Omental fat pad (tissue), 4 donors: ENCODE results near the gene HOXD8. TPM values are rescaled to one million over a fixed set of nuclear protein-coding genes. Genes with fewer than 3 reads are reported as not detected.

Experiments
- ATAC-seq: fragments of 150-250 bp; one replicate; pipeline ENCODE4 v1.9.1; 2016; ENCODE audit warnings: mild to moderate bottlenecking, moderate library complexity; ENCODE audit not compliant: low FRiP score
- DNase-seq: peaks from one replicate; pipeline ENCODE4 v3.0.0-alpha.2; 2019; ENCODE audit warnings: low spot score
- CTCF ChIP-seq, 3 donors: fragments of 450-650 bp; IDR thresholded peaks; one replicate each; pipeline ENCODE4 v1.5.1; 2016 to 2017; ENCODE audit warnings: antibody characterized with exemption in 3 of 3, mild to moderate bottlenecking in 3 of 3, moderate library complexity in 2 of 3
- total RNA-seq, 4 donors: library from RNA; depleted of rRNA; stranded (reverse); fragments of >200 nt; gene quantifications; one replicate each; pipeline ENCODE4 v1.1.0, GENCODE V29; 2016

Gene HOXD8
- total RNA-seq, 4 donors from 2014 or later, result 3.7 to 24.6 (median 7.6) TPM

- ATAC-seq, result no peak
- no peak for DNase-seq
- TF ChIP-seq CTCF (IDR thresholded peaks at IDR 0.05), result no peak
Measured at GRCh38 chr2:176164611-176165369, 35.3 kb downstream of the HOXD8 start.

DNA sequence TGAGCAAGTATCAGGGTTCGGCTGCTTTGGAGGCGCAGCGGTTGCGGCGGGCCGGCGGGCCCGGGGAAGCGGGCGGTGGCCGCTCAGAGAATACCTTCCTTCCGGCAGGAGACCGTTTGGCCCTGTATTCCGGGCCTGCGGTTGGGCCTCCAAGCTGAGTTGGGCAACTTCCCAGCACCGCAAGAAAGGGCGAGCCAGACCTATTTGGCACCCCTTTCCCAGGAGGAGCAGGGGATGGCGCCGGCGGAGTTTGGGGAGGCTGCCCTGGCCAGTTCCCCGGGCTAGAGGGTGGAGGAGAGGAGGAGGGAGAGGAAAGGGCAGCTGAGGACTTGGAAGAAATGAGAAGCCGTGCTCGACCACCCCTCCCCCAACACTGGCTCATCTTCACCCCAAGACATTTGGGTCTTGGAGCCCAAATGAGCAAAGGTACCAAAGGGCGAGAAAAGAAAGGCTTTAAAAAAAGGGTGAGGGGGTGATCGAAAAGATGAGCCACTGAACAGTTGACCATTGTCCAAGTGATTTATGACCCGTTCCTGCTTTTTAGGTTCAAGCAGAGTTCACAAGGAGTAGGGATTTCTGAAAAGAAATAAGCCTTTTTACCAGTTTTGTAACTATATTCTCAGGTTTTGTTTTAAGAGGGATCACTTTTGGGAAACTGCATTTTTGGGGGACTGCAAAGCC, 36.0 kb downstream of the HOXD8 start:
- TF ChIP-seq CTCF (IDR thresholded peaks at IDR 0.05), result no peak
- no peak for ATAC-seq
- DNase-seq, result no peak

DNA sequence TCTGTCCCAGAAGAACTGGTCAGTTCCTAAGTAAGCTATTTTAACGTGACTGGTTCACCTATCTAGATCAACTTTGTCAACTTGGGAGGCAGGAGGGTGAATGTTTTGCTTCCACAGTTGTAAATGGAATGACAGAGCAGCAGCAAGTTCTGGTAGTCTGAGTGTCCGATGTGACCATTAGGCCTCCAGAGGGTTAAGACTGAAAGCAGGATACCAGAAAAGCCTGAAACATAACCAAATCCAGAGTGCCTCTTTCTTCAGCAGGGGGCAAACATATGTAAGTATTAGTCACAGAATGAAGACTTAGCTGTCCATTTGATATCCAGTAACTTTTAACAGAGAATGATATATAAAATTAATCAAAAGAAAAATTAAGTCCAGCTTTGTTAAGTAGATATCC, 36.8 kb downstream of the HOXD8 start:
- ATAC-seq (no peak), DNase-seq (no peak)
- no peak for TF ChIP-seq CTCF (IDR thresholded peaks at IDR 0.05)

DNA sequence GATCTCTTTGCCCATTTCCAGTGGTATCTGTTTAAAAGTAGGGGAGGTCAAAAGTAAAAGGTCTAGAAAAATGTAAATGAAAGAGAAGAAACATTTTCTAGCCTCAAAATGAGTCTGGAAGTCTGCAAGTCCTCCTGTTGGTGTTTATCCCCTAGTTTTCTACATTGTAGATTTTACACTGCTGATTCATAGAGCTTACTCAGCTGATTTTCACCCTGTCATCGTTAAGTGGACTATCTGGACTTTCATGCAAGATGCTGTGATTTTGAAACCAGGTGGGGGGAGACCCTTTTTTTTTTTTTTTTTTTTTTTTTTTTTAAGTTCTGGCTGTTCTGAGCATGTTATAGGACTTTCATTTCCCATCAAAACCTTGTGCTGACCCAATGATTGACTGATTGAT, 37.9 kb downstream of the HOXD8 start:
- DNase-seq, result no peak
- ATAC-seq, result no peak
- TF ChIP-seq CTCF (IDR thresholded peaks at IDR 0.05), result no peak

DNA sequence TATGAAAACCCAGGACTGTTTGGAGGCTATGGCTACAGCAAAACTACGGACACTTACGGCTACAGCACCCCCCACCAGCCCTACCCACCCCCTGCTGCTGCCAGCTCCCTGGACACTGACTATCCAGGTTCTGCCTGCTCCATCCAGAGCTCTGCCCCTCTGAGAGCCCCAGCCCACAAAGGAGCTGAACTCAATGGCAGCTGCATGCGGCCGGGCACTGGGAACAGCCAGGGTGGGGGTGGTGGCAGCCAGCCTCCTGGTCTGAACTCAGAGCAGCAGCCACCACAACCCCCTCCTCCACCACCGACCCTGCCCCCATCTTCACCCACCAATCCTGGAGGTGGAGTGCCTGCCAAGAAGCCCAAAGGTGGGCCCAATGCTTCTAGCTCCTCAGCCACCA, 39.7 kb downstream of the HOXD8 start:
- no peak for TF ChIP-seq CTCF (IDR thresholded peaks at IDR 0.05)
- ATAC-seq, result no peak
- no peak for DNase-seq

DNA sequence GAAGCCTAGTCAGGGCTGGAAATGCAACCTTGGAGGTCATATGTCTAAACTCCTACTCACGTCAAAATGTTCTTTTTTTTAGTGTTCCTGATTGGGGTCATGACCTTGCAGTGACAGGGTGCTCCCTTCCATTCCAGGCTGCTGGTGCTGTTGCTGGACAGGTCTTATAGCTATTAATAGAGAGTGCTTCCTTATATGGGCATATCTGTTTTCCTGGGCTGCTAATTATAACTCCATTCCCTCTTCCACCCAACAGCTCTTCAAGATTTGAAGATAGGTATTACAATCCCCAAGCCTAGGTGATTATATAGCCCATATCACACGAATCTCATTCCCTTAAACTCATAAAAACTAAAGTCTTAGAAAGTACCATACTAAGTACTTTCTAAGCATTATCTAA, 40.2 kb downstream of the HOXD8 start:
- no peak for TF ChIP-seq CTCF (IDR thresholded peaks at IDR 0.05)
- no peak for DNase-seq
- ATAC-seq, result no peak
